K562 (cell line): Measurements from ENCODE around the gene SMIM45.

Source experiments
- CBFA2T2 ChIP-seq: fragments of 450-650 bp; conservative IDR thresholded peaks from 2 replicates; pipeline ENCODE4 v1.6.1; 2017; ENCODE audit warnings: mild to moderate bottlenecking
- CCAR2 ChIP-seq: fragments of 200-400 bp; formaldehyde crosslinking; IDR thresholded peaks from 2 replicates; pipeline ENCODE4 v1.6.1; 2017; ENCODE audit warnings: mild to moderate bottlenecking, low read depth, low read length
- COPS2 ChIP-seq: fragments of 450-650 bp; conservative IDR thresholded peaks from 2 replicates; pipeline ENCODE4 v1.6.1; 2016; ENCODE audit warnings: mild to moderate bottlenecking, moderate library complexity
- DACH1 ChIP-seq: fragments of 450-650 bp; IDR thresholded peaks from 2 replicates; pipeline ENCODE4 v1.6.1; 2018; ENCODE audit not compliant: partially characterized antibody
- KLF13 ChIP-seq: fragments of 450-650 bp; IDR thresholded peaks from 2 replicates; pipeline ENCODE4 v1.6.1; 2016; ENCODE audit warnings: missing genetic modification characterization, low read depth, mild to moderate bottlenecking, missing compliant biosample characterization, moderate library complexity, borderline replicate concordance
- KLF6 ChIP-seq: fragments of 250-450 bp; sonication (Bioruptor Pico); IDR thresholded peaks from 2 replicates; pipeline ENCODE4 v1.4.0; 2020; ENCODE audit warnings: mild to moderate bottlenecking, moderate library complexity, borderline replicate concordance
- SIN3A ChIP-seq, 2 experiments: fragments of 150-350 bp in 1 of 2; IDR thresholded peaks; 2 replicates each; pipeline ENCODE4 v1.6.1; 2011 to 2016; ENCODE audit warnings: borderline replicate concordance in 2 of 2, low read depth in 2 of 2, low read length in 2 of 2, mild to moderate bottlenecking in 2 of 2, moderate library complexity in 2 of 2; ENCODE audit not compliant: control insufficient read depth in 1 of 2
- SMARCE1 ChIP-seq: fragments of 450-650 bp; IDR thresholded peaks from 2 replicates; pipeline ENCODE4 v1.7.1; 2016; ENCODE audit warnings: mild to moderate bottlenecking
- SRSF7 ChIP-seq: fragments of 200-400 bp; formaldehyde crosslinking; optimal IDR thresholded peaks from 2 replicates; pipeline ENCODE3; 2017; ENCODE audit warnings: mild to moderate bottlenecking, low read depth, low read length
- TSC22D4 ChIP-seq: fragments of 450-650 bp; IDR thresholded peaks from 2 replicates; pipeline ENCODE4 v1.6.1; 2016; ENCODE audit warnings: missing genetic modification characterization, missing biosample characterization, control low read depth
- TF ChIP-seq, protein P1 (sequence below), 2 experiments: IDR thresholded peaks; 2 replicates each; pipeline ENCODE4 v1.6.1; 2011; ENCODE audit warnings: borderline replicate concordance in 1 of 2, control low read depth in 1 of 2, low read depth in 1 of 2, low read length in 1 of 2, mild to moderate bottlenecking in 1 of 2, mixed read lengths in 1 of 2, moderate library complexity in 1 of 2; ENCODE audit not compliant: insufficient read depth in 1 of 2, insufficient read length in 1 of 2, poor library complexity in 1 of 2, severe bottlenecking in 1 of 2; ENCODE audit errors: extremely low read depth in 1 of 2
- TF ChIP-seq, protein P2 (sequence below): sonication (generic); formaldehyde crosslinking; IDR thresholded peaks from 2 replicates; pipeline ENCODE4 v1.8.0; 2022; ENCODE audit warnings: missing genetic modification reagents, mild to moderate bottlenecking, moderate library complexity, borderline replicate concordance
- TF ChIP-seq, protein P3 (sequence below): IDR thresholded peaks from 2 replicates; pipeline ENCODE4 v1.6.1; 2014; ENCODE audit warnings: antibody characterized with exemption
- TF ChIP-seq, protein P4 (sequence below): fragments of 450-650 bp; IDR thresholded peaks from 2 replicates; pipeline ENCODE4 v1.7.0; 2016; ENCODE audit warnings: borderline replicate concordance
- TF ChIP-seq, protein P5 (sequence below): sonication (generic); formaldehyde crosslinking; IDR thresholded peaks from 2 replicates; pipeline ENCODE4 v1.8.1; 2023; ENCODE audit warnings: missing genetic modification reagents, mild to moderate bottlenecking, borderline replicate concordance

The SMIM45 gene

DNA sequence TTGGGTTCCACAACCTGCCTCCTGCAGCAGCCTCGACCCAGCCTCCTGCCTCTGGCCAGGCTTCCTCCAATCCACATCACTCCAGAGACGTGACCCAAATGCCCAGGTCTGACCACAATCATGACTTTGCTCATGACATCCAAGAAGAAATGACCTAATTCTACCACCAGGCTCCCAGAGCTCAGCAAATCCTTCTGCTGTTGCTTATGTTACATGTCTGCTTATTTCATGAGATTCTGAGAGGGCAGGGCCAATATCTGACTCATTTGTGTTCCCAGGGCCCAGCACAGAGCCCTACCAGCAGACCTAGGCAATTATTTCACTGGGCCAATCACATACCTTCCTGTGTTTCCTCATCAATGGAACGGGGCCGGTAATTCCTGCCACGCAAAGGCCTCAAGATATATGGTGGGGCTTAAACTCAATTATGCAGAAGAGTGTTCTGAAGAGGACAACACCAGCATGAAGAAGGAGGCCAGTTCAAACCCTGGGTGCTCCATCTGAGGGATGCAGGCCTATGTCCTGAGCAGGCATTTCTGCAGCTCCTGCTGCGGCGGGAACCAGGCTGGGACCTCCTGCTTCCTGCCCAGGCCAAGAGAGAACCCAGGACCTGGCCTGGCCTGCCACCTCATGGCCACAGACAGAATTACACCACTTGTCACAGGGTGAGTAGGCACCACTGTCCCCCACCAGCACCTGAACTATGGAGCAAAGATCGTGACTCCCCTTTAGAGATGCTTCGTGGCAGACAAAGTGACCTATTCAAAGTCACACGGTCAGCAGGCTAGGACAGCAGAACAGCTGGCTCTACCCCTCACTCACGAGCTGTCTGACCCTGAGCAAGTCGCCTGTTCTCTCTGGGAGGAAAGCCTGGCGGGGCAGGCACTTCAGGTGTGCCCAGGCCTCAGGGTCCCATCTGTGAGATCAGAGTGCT, 10.9 kb upstream of the SMIM45 start (continued):
- no peak for TF ChIP-seq SIN3A (IDR thresholded peaks at IDR 0.05; ENCODE audit: borderline replicate concordance in 2 of 2, control insufficient read depth in 1 of 2, low read depth in 2 of 2, low read length in 2 of 2)
- TF ChIP-seq, protein P1, sequence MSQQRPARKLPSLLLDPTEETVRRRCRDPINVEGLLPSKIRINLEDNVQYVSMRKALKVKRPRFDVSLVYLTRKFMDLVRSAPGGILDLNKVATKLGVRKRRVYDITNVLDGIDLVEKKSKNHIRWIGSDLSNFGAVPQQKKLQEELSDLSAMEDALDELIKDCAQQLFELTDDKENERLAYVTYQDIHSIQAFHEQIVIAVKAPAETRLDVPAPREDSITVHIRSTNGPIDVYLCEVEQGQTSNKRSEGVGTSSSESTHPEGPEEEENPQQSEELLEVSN (IDR thresholded peaks at IDR 0.05; ENCODE audit: borderline replicate concordance in 1 of 2, extremely low read depth in 1 of 2, insufficient read depth in 1 of 2, insufficient read length in 1 of 2, low read depth in 1 of 2, low read length in 1 of 2, poor library complexity in 1 of 2, severe bottlenecking in 1 of 2): peak; percentile 22 to 51
- no peak for TF ChIP-seq TSC22D4
- TF ChIP-seq, protein P2, sequence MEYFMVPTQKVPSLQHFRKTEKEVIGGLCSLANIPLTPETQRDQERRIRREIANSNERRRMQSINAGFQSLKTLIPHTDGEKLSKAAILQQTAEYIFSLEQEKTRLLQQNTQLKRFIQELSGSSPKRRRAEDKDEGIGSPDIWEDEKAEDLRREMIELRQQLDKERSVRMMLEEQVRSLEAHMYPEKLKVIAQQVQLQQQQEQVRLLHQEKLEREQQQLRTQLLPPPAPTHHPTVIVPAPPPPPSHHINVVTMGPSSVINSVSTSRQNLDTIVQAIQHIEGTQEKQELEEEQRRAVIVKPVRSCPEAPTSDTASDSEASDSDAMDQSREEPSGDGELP: 0 out of 2 replicates have a peak, but pooled peaks have one; percentile 30
- TF ChIP-seq KLF6: no peak
- TF ChIP-seq SRSF7: no peak
- no peak for TF ChIP-seq COPS2
- no peak for TF ChIP-seq KLF13 (tag)
- TF ChIP-seq, protein P3, sequence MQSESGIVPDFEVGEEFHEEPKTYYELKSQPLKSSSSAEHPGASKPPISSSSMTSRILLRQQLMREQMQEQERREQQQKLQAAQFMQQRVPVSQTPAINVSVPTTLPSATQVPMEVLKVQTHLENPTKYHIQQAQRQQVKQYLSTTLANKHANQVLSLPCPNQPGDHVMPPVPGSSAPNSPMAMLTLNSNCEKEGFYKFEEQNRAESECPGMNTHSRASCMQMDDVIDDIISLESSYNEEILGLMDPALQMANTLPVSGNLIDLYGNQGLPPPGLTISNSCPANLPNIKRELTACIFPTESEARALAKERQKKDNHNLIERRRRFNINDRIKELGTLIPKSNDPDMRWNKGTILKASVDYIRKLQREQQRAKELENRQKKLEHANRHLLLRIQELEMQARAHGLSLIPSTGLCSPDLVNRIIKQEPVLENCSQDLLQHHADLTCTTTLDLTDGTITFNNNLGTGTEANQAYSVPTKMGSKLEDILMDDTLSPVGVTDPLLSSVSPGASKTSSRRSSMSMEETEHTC: no peak
- TF ChIP-seq, protein P4, sequence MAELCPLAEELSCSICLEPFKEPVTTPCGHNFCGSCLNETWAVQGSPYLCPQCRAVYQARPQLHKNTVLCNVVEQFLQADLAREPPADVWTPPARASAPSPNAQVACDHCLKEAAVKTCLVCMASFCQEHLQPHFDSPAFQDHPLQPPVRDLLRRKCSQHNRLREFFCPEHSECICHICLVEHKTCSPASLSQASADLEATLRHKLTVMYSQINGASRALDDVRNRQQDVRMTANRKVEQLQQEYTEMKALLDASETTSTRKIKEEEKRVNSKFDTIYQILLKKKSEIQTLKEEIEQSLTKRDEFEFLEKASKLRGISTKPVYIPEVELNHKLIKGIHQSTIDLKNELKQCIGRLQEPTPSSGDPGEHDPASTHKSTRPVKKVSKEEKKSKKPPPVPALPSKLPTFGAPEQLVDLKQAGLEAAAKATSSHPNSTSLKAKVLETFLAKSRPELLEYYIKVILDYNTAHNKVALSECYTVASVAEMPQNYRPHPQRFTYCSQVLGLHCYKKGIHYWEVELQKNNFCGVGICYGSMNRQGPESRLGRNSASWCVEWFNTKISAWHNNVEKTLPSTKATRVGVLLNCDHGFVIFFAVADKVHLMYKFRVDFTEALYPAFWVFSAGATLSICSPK: no peak
- TF ChIP-seq CCAR2: no peak
- no peak for TF ChIP-seq DACH1
- TF ChIP-seq, protein P5, sequence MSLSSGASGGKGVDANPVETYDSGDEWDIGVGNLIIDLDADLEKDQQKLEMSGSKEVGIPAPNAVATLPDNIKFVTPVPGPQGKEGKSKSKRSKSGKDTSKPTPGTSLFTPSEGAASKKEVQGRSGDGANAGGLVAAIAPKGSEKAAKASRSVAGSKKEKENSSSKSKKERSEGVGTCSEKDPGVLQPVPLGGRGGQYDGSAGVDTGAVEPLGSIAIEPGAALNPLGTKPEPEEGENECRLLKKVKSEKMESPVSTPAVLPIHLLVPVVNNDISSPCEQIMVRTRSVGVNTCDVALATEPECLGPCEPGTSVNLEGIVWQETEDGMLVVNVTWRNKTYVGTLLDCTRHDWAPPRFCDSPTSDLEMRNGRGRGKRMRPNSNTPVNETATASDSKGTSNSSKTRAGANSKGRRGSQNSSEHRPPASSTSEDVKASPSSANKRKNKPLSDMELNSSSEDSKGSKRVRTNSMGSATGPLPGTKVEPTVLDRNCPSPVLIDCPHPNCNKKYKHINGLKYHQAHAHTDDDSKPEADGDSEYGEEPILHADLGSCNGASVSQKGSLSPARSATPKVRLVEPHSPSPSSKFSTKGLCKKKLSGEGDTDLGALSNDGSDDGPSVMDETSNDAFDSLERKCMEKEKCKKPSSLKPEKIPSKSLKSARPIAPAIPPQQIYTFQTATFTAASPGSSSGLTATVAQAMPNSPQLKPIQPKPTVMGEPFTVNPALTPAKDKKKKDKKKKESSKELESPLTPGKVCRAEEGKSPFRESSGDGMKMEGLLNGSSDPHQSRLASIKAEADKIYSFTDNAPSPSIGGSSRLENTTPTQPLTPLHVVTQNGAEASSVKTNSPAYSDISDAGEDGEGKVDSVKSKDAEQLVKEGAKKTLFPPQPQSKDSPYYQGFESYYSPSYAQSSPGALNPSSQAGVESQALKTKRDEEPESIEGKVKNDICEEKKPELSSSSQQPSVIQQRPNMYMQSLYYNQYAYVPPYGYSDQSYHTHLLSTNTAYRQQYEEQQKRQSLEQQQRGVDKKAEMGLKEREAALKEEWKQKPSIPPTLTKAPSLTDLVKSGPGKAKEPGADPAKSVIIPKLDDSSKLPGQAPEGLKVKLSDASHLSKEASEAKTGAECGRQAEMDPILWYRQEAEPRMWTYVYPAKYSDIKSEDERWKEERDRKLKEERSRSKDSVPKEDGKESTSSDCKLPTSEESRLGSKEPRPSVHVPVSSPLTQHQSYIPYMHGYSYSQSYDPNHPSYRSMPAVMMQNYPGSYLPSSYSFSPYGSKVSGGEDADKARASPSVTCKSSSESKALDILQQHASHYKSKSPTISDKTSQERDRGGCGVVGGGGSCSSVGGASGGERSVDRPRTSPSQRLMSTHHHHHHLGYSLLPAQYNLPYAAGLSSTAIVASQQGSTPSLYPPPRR (CRISPR knock-in tag): no peak
- TF ChIP-seq CBFA2T2: no peak
- no peak for TF ChIP-seq SMARCE1
